Measurements from ENCODE around the gene NR1H2. TPM values are rescaled to one million over a fixed set of nuclear protein-coding genes. Genes with fewer than 3 reads are reported as not detected.

NR1H2 gene
- total RNA-seq = 78.3 and 91.7 TPM in 2 replicates

DNA sequence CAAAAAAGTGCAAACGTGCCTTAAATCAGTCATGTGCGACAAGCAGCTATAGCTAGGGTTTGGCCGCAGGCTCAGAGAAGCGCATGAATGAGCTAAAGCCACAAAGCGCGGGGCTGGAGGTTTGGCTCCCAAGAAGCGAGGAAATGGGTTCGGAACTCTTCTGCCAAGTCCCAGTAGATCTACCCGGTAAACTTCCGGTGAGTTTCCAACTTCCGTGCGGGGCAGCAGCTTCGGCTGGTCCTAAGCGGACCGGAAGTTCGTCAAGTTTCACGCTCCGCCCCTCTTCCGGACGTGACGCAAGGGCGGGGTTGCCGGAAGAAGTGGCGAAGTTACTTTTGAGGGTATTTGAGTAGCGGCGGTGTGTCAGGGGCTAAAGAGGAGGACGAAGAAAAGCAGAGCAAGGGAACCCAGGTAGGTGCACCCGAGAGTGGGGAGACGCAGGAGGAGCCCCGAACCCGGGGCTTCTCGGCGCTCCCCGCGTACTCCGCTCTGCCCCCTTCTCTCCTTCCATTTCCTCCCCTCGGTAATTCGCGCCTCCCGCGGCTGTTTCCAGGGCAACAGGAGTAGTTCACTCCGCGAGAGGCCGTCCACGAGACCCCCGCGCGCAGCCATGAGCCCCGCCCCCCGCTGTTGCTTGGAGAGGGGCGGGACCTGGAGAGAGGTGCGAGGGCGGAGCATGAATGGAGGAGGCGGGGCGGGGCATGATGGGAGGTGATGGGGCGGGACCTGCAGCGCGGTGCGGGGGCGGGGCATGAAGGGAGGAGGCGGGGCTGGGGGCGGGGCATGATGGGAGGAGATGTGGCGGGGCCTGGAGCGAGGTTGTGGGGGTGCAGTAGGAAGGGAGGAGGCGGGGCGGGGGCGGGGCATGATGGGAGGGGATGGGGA is at the start of gene NR1H2:
Gene NR1H2 (plus strand): TSS at position 292 of the 885 bp plus-strand sequence. CDS start 1,149 bp downstream, outside the sequence.

DNA sequence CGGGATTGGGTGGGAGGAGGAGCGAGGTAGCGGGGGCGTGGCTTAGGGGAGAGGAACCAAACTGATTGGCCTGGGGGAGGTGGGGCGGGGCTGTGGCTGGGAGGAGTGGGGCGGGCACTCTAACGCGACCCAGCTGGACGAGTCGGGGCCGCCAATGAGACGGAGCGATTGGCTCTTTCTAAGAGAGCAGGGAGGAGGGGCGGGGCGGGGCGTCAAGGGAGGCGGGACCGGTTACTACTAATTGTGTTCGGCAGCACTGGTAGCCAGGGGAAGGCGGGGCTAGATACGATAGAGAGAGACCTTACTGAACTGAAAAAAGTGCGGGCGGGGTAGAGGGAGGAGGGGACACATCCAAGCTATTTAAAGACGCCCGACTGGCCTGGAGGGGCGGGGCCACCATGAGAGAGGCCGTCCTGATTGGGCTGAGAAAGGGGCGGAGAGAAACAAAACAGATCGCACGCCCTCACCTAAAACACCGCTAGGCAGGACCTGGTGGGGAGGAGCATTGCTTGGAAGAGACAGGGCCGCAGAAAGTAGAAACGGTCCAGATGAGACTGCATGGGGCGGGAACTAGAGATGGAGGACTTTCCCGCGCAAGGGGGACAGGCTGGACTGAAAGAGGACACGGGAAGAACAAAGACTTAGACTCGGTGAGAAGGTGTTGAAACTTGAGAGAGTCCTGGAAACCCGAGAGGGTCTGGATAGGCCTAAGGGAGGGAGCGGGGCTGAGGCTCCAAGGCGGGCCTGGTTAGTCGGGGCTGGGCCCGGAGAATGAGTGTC is 46.9 kb upstream of the NR1H2 start, which contains the start of gene KCNC3:
Gene KCNC3 (minus strand): TSS at position 232 of the 780 bp plus-strand sequence. CDS start 295 bp downstream, outside the sequence.

DNA sequence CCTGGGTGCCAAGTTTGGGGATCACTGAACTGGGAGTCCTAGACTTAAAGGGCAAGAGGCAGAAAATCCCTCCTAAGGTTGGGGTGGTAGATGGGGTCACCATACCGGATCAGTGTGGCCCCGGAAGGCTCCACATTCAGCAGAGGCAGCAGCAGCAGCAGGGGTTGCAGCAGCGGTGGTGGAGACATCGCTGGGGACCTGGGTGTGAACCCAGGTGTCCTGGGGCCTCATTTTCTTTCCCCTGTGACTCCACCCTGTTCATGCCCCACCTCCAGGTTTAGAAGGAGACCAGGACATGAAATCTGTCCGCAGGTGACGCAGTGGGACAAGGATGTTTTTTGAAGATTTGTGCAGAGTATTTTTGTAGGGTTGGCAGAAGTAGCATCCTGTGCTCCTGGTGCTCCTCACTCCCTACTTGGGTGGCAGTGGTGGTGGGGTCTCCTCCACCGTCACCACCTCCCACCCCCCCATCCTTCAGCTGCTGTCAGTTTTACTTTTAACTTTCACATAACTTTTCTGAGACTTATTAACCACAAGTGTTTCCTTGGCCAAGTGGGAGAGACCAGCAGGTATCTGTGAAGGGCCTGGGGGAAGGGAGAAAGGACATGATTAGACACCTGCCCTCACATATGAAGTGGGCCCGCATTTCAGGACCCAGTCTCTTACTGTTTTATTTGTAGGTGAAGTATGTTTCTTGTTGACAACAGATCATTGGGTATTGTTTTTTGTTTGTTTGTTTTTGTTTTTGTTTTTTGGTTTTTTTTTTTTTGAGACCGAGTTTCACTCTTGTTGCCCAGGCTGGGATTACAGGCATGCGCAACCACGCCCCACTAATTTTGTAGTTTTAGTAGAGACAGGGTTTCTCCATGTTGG is 10.6 kb upstream of the NR1H2 start, which contains the start of gene NAPSA:
Gene NAPSA (minus strand): TSS at position 206 of the 873 bp plus-strand sequence. CDS start 18 bp downstream, at position 188.

DNA sequence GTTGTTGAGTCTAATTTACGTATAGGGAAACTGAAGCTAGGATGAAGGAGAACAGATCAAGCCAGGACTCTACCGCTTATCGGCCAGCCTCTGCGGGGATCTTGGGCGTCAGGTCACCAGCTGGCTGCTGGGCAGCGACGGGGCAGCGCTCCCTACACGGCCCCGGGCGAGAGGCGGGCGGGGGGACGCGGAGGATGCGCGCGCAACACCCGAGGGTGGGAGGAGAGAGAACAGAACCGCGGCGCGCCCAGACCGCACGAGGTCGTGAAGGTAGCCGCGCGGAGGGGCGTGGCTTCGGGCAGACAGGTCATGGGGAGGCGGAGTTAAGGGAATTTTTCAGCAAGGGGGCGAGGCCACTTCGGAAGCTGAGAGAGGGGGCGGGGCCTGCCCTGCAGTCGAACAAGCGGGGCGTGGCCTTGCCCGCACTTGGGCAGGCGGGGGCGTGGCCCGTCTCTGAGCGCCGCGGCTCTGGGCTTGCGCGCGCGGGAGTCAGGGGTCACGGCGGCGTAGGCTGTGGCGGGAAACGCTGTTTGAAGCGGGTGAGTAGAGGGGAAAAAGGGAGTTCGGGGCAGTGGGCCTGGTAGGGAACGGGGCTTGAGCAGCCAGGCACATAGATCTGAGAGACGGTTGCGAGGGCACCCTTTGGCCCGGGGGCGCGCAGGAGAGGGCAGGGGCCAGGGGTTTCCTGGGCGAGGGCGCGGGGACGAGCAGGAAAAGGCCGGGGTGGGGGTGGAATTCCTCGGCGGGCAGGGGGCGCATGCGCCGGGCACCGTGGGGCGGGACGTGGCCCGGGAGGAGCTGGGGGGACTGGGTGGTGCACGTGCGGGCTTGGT is 7.8 kb downstream of the NR1H2 start, which contains the start of gene POLD1:
Gene POLD1 (plus strand): TSS at position 496 of the 833 bp plus-strand sequence. CDS start 14,505 bp downstream, outside the sequence.

DNA sequence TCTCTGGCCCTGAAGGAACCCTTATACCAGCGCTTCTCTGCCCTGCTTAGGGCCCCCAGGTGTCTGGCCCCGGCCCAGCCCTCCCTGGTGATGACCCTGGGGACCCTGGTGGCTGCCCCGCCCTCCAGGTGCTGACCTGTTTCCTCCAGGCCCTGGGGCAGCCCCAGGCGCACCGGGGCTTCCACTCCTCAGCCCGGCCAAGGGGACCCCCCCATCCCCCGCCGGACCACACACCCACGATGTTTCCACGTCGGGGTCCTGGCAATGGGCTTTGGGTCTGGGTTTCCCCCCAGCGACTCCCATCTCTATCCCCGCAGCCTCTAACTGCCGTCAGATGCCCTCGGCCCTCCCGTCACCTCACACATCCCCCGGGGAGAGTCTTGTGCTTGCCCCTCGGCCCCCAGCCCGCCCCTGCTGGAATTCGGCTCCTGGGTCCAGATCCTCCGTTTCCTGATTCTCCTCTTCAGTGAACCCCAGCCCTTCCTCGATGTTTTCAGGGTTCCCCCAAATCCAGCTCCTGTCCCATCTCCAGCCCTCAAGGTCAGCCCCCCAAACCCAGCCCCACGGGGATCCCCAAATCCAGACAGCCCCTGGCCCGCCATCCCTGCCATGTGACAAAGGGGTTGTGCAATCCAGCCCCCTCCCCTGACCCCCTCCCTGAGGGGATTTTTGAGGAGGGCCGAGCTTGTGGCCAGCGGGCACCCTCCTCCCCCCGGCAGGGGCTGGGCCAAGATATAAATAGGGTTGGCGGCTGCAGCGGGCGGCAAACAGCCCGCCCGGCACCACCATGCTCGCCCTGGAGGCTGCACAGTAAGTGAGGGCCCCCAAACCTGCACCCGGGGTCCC is 42.1 kb downstream of the NR1H2 start, which contains the start of gene SPIB:
Gene SPIB (plus strand): TSS at position 763 of the 846 bp plus-strand sequence. CDS start 25 bp downstream, at position 788.

DNA sequence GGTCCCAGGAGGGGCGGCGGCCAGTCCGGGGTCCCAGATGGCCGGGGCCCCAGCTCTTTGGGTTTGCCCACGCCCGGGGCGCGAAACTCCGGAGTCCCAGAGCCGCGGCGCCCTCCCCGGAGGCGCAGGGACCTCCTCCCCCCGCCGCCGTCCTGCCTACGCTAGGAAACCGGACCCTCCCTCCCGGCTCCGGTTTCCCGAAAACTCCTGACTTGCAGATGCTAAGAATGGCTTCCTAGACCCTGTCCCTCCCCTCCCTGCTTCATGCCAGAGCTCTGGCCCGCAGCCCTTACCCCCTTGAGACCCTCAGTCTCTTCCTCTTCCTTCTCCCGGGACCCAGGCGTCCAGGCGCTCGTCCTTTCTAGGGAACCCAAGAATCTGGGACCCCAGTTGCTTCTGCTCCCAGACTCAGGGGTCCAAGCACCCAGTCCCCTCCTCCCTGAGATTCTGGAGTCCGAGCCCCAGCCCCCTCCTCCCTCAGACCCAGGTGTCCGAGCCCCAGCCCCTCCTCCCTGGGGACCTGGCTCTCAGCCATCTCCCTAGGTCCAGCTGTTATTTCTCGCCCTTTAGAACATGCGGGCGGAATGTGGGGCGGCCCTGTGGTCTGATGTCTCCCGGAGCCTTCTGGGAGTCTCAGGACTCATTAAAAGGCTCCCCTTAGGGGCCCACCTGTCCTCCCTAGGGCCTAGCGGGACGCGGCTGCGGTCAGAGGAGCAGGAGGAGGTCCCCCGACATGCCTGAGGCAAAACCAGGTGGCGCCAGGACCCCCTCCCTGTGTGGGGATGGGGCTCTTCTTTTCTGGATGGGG is 56.2 kb downstream of the NR1H2 start, which contains the start of gene MYBPC2:
Gene MYBPC2 (plus strand): TSS at position 672 of the 808 bp plus-strand sequence. CDS start 62 bp downstream, at position 734.

Other genes with a start within 250 kb of the NR1H2 start
- not detected in 2 replicates for gene IZUMO2, start 213.2 kb upstream of the NR1H2 start, total RNA-seq
- 0.27 TPM in 1 of 2 replicates, not detected in the other for gene MYH14, start 172.8 kb upstream of the NR1H2 start, total RNA-seq
- gene KCNC3, start 47.1 kb upstream of the NR1H2 start, total RNA-seq = under 0.01 TPM in 1 of 2 replicates, not detected in the other
- 0.10 and 0.73 TPM in 2 replicates for gene NAPSA, start 10.8 kb upstream of the NR1H2 start, total RNA-seq
- gene POLD1, start 7.9 kb downstream of the NR1H2 start, total RNA-seq = 49.6 and 54.2 TPM in 2 replicates
- not detected in 2 replicates for gene SPIB, start 42.5 kb downstream of the NR1H2 start, total RNA-seq
- gene MYBPC2, start 56.4 kb downstream of the NR1H2 start, total RNA-seq = not detected in 2 replicates
- 77.8 and 90.0 TPM in 2 replicates for gene EMC10, start 100.0 kb downstream of the NR1H2 start, total RNA-seq
- gene GARIN5A, start 100.4 kb downstream of the NR1H2 start, total RNA-seq = not detected in 2 replicates
- 24.2 and 42.2 TPM in 2 replicates for gene JOSD2, start 134.7 kb downstream of the NR1H2 start, total RNA-seq
- not detected in 2 replicates for gene ASPDH, start 137.5 kb downstream of the NR1H2 start, total RNA-seq
- gene LRRC4B, start 192.0 kb downstream of the NR1H2 start, total RNA-seq = 0.05 TPM in 1 of 2 replicates, not detected in the other

Measured in mammary microvascular endothelial cell (primary cell).